T47D (cell line): ENCODE measurements around the gene RPS6KA4.

Experiments used
- DNase-seq, 2 experiments: peaks; one replicate each; pipeline versions ENCODE4 v3.0.0 to v3.0.0-alpha.2; 2011 to 2012; ENCODE audit warnings: low read depth in 1 of 2, low spot score in 1 of 2
- JUND ChIP-seq: IDR thresholded peaks from 2 replicates; pipeline ENCODE4 v1.6.1; 2012; ENCODE audit warnings: low read depth
- in situ Hi-C: cut with HindIII; loops from 2 replicates; pipeline ENCODE4 v1.10.0; 2016; ENCODE audit warnings: low sequenced_read_pairs, low pct_unique_long_range_greater_than_20kb

RPS6KA4 gene

DNA sequence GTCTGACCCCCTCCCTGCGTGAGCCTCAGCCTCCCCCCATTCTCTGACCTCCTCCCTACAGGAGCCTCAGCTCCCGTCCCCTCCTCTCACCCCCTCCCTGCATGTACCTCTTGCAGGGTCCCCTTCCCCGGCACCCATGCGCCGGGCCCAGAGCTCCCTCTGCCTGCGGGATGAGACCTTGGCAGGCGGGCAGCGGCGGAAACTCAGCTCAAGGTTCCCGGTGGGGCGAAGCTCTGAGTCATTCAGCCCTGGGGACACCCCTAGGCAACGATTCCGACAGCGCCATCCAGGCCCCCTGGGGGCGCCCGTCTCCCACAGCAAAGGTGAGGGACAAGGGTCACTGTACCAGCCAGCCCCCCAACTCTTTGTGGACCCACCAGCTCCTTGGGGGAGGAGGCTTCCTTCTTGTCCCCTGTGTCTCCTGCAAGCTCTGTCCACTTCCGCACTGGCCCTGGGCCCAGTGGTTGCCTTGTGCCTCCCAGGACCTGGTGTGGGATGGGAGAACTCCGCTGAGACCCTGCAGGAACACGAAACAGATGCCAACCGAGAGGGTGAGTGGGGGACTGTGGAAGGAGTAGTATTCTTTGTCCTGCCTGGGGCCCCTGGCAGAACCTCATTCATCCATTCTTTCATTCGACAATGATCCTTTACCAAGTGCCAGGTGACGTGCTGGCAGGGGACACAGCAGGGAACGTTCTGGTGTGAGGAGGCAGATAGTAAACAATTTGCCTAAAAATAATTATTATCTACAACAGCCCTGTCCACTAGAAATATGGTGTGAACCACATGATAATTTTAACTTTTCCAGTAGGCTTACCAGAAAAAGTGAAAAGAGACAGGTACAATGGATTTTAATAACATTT lies 3.7 kb upstream of the RPS6KA4 start:
- in situ Hi-C loops: no loop called here

DNA sequence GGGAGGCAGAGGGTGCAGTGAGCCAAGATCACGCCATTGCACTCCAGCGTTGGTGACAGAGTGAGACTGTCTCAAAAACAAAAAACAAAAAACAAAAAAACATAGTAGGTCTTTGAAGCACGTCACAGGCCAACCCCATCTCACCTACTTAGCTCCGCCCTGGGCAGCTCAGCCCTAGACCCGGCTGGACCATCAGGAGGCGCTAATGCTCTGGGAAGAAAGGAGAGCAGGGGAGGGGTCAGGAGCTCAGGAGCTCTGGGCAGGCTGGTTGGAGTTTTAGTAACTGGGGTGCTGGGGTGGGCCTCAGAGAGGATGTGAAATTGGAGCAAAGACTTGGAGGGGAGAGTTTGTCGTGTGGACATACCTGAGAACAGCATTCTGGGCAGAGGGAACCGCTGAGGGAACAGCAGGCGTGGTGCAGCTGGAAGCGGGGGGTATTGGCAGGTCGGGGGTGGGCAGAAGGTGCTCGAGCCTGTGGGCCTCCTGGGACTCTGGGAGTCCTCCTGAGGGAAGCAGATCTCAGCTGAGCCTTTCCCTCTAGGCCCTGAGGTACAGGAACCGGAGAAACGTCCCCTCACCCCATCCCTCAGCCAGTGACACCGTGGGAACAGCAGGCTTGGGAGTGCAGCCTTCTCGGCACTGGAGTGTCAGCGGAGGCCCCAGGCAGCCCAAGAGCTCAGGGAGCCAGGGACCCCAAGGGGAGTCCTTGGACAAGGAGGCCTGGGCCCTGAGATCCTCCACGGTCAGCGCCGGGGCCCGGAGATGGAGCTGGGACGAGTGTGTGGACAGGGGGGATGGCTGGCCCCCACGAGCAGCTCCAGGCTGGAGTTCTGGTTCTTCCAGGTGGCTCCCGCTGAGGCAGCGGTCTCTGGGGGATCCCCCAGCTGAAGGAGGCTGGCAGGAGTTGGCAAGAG lies 2.2 kb upstream of the RPS6KA4 start:
- in situ Hi-C loops: no loop called here
- no peak for TF ChIP-seq JUND
- DNase-seq: peak in 1 of 2 experiments; percentile 84

More for the DNA sequence above, 3.7 kb upstream of the RPS6KA4 start:
- peak; percentile 82 to 97 for DNase-seq
- TF ChIP-seq JUND: no peak

DNA sequence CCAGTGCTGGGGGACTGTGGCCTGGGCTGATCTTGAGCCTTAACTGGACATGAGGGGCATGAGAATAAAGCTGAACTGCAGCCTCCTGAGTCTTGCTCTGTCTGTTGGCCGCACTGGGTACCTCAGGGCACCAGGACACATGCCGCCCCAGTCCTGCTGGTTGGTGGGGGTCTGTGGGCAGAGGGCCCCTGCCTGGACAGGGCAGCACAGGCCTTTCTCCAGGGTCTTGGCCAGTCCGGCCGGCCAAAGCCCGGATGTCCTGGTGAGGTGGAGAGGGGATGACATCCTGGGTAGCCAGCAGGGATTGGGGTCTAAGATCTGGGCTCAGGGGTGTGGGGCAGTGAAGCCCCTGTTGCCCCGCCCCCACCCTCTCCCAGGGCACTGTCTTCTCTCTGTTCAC lies 1.5 kb upstream of the RPS6KA4 start:
- DNase-seq: no peak

GRCh38 chr11:64357904-64358535 lies 942 bp upstream of the RPS6KA4 start:
- no peak for DNase-seq

More for the DNA sequence above, 1.5 kb upstream of the RPS6KA4 start:
- TF ChIP-seq JUND: no peak
- in situ Hi-C loops: no loop called here

GRCh38 chr11:64358536-64358906 lies 441 bp upstream of the RPS6KA4 start:
- DNase-seq: no peak
- in situ Hi-C loops: no loop called here
- no peak for TF ChIP-seq JUND

More at GRCh38 chr11:64357904-64358535, 942 bp upstream of the RPS6KA4 start:
- no peak for TF ChIP-seq JUND
- in situ Hi-C loops: no loop called here

DNA sequence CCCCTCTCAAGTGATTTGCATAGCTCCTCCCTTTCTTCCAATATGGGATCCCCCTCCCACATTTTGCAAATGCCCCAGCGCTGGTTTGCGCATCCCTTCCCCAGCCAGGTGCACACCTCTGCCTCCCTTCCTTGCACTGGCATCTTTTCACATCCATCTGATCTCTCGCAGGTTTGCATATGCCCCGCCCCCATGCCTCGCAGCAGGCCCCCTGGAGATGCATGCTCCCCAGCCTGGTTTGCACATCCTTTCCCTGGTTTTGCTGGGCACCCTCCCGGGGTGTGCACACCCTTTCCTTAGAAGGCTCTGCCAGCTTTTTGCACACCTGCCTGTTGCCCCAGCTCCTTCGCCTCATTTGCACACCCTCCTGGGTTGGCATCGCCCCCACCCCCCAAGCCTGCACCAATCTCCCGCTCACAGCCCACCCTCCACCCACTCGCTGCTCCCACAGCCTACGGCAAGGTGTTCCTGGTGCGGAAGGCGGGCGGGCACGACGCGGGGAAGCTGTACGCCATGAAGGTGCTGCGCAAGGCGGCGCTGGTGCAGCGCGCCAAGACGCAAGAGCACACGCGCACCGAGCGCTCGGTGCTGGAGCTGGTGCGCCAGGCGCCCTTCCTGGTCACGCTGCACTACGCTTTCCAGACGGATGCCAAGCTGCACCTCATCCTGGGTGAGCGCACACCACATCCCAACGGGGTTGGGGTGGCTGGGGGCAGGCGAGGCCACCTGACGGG lies 917 bp downstream of the RPS6KA4 start:
- DNase-seq: no peak

GRCh38 chr11:64360448-64360921 lies 1.5 kb downstream of the RPS6KA4 start:
- no peak for TF ChIP-seq JUND
- DNase-seq: no peak
- in situ Hi-C loops: no loop called here

More for the DNA sequence above, 917 bp downstream of the RPS6KA4 start:
- in situ Hi-C loops: no loop called here
- no peak for TF ChIP-seq JUND

- DNase-seq: no peak
Measured at GRCh38 chr11:64361659-64362058, 2.7 kb downstream of the RPS6KA4 start.

GRCh38 chr11:64362339-64362738 lies 3.4 kb downstream of the RPS6KA4 start:
- DNase-seq: no peak
- in situ Hi-C loops: no loop called here
- TF ChIP-seq JUND: no peak

More at GRCh38 chr11:64361659-64362058, 2.7 kb downstream of the RPS6KA4 start:
- no peak for TF ChIP-seq JUND
- in situ Hi-C loops: no loop called here

- in situ Hi-C loops: no loop called here
- no peak for TF ChIP-seq JUND
- no peak for DNase-seq
Measured at GRCh38 chr11:64364435-64364834, 5.5 kb downstream of the RPS6KA4 start.

DNA sequence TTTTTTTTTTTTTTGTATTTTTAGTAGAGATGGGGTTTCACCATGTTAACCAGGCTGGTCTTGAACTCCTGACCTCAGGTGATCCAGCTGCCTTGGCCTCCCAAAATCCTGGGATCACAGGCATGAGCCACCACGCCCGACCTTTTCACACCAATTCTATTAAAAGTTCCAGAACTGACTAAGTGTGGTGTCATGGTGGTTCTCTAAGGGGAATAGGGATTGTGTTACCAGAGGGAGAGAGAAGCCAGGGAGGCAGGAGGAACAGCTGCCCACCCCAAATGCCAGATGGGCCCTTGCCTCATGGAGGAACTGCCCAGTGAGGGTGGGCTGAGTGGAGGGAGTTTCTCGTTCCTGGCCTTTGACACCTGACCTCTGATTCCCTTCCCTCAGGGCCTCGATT lies 5.9 kb downstream of the RPS6KA4 start:
- in situ Hi-C loops: no loop called here
- no peak for TF ChIP-seq JUND
- no peak for DNase-seq

DNA sequence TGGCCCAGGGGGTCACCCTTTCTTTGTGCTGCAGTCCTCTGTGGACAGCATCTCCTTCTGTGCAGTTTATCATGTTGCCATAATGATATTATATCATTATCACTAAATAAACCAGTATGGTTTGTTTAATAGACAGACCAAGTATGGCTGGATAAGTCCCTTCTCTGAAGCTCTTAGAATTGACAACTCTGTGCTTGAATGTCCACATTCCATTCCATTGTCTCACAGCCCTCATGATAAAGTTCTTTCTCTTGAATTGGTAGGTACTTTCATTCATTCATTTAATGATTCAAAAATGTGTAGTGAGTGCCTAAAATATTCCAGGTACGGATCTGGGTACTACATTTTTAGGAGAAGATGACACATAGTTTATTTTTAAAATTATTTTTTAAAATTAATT lies 7.8 kb downstream of the RPS6KA4 start:
- TF ChIP-seq JUND: no peak
- DNase-seq: no peak

More for the DNA sequence above, 7.8 kb downstream of the RPS6KA4 start:
- in situ Hi-C loops: no loop called here
